HG03039 (cell line): ENCODE data around the gene MTA1.

Source experiments
- ATAC-seq: cut with Tn5 transposase; IDR thresholded peaks from one replicate; pipeline ENCODE4 v1.9.1; 2021; ENCODE audit warnings: mild to moderate bottlenecking, moderate library complexity; ENCODE audit not compliant: unreplicated experiment

MTA1 gene

DNA sequence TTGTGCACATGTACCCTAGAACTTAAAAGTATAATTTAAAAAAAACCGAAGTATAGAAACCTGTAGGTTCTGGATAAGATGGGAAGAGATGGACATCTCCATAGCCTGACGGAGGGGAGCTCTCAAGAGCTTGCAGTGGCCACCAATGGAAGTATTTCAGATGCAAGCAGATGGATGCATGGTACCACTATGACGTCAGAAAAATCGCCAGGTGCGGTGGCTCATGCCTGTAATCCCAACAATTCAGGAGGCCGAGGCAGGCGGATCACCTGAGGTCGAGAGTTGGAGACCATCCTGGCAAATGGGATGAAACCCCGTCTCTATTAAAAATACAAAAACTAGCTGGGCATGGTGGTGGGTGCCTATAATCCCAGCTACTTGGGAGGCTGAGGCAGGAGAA lies 17.9 kb upstream of the MTA1 start:
- ATAC-seq, result no peak

- no peak for ATAC-seq
Observed at GRCh38 chr14:105408592-105408991, 11.0 kb upstream of the MTA1 start.

DNA sequence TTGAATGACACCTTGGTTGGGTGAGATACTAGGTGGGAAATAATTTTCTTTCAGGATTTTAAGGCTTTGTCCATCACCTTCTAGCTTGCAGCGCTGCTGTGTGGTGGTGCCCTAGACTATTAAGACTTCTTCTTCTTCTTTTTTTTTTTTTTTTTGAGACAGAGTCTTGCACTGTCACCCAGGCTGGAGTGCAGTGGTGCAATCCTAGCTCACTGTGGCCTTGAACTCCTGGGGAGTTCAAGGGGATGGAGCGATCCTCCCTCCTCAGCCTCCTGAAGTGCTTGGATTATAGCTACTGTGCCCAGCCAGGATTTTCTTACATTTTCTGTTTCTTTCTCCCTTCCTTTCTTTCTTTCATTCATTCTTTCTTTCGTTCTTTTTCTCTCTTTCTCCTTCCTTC lies 10.3 kb upstream of the MTA1 start:
- no peak for ATAC-seq

DNA sequence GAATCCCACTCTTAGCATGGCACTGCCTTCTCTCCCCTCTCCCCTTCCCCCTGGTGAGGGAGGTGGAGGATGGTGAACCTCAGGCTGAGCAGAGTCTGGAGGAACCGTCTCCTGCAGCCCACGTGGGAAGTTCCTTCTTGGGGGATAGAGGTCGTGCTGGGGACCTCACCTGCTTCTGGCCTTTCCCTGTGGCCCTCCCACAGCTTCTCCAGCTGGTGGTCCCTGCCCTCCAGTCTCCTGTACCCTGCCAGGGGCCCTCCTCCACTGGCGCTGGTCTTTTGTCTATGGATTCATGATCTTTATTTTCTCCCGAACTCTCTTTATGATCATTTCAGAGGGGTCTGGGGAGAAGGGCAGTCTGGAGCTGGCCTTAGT lies 9.0 kb upstream of the MTA1 start:
- no peak for ATAC-seq

- no peak for ATAC-seq
Observed at GRCh38 chr14:105411017-105411941, 8.3 kb upstream of the MTA1 start.

GRCh38 chr14:105411985-105412770 lies 7.4 kb upstream of the MTA1 start:
- ATAC-seq, result no peak

DNA sequence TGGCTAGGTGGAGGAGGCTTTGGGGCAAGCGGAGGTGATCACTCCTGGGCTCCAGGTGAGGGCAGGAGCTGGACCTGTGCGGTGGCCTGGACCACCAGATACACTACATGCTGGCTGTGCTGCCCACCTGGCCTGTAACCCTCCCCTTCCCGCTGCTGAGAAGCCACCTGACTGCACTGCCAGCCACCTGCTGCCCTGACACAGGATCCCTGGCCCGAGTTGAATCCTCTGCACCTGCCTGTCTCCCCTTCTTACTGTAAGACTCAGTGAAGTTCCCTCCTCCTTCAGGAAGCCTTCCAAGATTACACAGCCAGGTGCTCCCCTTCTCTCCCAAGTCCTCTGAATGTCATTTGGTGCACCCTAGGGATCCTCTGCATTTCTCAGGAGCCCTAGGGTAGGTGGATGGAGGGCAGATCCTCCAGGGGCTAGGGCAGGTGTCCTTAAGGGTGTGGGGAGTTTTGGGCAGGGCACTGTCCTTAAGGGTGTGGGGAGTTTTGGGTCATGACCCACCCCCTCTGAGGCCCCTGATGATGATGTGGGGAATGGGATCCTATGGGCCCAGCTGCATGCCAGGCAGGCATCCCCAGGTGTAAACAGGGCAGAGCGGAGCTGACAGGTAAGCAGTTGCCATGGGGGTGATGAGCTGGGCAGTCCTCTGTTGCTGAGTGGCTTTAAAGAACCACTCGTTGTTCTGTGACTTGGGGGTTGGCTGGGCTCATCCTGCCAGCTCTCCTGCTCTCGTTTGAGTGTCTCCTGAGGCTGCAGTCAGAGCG lies 6.7 kb upstream of the MTA1 start:
- no peak for ATAC-seq

DNA sequence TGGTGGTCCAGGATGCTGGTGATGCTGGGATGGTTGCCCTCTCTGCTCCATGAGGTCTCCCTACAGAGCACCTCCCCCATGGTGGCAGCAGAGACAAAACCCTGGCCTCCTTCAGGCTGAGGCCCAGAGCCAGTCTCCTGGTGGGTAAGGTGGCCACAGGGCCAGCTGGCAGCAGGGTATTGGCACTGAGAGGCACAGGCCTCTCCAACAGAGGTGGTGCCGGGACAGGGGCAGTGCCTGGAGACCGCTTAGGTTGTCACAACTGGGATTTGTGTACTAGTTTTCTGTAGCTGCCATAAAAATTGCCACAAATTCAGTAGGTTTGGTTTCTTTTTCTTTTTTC lies 6.1 kb upstream of the MTA1 start:
- ATAC-seq, result no peak

DNA sequence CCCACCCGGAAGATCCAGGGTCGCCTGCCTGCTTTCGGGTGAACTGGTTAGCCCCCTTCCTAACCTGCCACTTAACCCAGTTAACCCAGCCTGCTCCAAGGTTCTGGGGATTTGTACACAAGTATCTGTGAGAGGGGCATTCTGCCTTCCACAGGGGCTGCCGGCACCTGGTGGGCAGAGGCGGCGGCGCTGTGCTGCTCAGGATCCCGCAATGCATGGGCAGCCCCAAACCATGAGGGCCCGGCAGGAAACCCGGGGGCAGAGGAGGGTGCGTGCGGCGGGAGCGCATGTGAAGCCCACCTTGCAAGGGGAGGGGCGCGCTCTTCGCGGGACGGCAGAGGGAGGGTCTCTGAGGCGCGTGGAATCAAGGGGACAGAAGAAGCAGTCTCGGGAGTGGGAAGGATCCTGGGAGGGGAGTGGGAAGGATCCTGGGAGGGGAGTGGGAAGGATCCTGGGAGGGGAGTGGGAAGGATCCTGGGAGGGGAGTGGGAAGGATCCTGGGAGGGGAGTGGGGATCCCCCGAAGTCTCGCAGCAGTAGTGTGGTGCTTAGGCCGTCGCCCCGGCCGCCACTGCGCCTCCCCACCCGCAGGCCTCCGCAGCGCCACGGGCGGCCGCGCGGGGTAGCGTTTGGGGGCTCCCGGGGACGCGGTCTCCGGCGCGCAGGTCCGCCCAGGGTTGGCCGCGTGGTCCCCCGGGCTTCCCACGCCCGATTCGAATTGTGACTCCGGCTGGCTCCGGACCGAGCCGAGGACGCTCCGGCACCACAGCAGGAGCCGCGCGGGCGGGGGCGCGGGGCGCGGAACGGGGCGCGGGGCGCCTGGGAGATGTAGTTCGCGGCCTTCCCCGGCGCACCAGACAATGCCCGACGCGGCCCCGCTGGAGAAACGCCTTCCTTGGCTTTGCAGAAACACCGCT lies 4.9 kb upstream of the MTA1 start:
- no peak for ATAC-seq

- ATAC-seq, result no peak
Observed at GRCh38 chr14:105415481-105416428, 3.9 kb upstream of the MTA1 start.

DNA sequence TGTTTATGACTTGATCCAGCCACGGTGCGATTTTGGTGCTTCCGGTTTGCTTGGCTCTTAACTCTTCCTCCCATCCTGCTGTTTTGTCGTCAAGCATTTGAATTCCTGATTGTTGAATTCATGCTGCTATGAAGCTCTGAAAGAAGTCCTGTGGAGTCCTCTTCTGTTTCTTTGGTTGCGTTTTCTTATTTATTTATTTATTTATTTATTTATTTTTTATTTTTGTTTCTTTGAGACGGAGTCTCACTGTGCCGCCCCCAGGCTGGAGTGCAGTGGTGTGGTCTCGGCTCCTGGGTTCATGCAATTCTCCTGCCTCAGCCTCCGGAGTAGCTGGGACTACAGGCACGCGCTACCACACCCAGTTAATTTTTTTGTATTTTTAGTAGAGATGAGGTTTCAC lies 3.0 kb upstream of the MTA1 start:
- ATAC-seq, result no peak

- ATAC-seq, result no peak
Observed at GRCh38 chr14:105417690-105418121, 1.9 kb upstream of the MTA1 start.

DNA sequence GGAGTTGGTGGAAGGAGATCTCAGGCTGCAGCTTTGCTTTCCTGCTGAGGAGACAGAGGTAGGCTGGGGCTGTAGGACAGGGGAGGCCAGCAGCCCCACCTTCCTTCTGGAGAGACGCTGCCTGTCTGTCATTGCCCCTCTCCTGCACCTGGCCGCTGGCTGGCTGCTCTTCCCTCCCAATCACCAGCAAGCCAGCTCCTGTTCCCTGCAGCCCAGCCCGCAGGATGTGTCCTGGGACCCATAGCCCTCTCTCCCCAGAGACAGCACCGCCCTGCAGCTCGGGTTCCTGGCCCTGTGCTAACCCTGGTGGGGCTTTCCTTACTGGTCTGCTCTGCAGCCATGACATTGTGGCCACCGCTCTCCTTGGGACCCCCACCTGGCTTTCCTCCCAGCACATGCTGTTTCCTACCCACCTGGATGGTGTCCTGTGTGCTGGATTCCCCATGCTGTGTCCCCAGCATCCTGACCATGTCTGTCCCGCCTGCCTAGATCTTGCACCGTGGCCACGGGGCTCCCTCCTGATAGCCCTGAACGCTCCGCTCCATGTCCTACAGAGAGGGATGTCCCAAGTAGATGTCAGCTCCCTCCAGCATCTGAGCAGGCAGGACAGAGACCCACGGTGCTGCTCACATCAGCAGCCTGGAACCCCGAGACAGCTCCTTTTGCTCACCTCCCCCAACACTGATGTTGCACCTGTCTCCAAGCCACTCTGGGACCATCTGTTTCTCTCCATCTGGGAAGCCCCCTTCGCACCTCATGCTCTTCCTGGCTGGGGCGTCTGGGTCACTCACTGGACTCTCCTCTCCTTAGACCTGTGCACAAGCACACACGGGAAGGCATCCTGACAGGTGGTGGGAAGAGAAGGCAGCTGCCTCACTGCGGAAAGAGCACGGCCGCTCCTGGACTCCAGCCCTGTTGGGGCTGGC lies 1.1 kb upstream of the MTA1 start:
- ATAC-seq, result no peak

DNA sequence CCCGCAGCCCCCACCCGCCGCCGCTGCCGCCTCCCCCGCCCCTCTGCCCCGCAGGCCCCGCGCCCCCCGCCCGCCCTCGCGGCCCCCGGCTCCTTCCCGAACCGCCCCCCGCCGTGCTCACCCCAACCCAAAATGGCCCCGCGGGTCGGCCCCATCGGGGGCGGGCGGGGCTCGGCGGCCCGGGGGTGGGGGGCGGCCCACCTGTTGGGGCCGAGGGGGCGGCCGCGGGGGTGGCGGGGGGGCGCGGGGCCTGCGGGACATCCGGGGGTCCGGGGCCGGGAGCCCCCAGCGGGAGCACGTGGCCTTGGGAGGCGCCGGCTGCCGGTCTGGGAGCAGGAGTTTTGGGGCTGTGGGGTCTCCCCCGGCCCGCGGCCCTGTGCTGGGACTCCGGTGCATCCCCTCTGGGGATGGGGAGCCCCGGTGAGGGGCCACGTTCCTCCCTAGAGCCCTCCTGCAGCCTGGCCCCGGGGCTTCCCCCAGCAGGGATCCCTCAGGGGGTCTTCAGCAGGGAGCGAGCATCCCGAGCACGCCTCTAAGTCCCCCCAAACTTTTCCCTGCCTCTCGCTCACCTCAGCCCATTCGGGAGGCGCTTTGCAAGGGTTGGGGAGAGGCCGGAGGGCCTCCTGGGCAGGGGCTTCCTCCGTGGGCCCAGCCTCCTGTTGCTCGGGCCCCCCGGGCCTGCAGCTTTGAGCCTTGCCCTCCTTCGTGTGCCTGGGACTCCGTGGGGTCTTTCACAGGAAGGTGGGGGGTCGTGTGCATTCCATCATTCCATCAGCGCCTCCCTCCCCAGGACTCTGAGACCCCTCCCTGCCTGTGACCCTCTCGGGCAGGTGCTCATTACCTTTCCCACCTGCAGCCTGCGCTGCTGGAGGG lies 710 bp downstream of the MTA1 start:
- no peak for ATAC-seq

DNA sequence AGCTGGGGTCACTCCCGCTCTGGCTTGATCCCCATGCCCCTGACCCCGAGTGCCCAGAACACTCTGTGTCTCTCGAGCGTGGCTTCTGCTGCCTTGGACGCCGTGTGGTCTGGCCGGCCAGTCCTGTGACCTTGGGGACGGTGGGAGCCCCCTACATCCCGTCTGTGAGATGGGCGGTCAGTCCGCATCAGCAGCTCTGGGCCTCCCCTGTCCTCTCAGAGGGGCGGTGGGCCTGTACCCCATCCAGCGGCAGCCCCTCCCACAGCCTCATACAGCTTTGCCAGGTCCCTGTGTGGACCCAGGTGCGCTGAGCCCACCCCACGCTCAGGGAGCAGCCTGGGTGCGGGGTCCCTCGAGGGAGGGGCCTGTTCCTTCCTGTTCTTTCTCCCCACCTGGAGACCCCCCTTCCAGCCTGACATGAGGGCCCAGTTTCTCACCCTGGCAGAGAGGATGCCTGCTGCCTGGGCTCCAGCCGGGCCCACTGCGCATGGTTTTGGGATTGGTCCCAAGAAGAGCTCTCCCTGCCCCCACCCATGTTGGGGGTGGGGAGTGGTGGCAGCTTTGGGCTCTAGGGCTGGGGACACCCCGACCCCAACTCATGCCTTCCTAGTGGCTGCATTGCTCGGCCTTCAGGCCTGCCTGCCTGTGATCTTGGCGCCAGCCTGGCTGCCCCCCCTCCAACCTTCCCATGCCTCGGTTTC lies 1.5 kb downstream of the MTA1 start:
- ATAC-seq, result no peak

GRCh38 chr14:105421723-105422615 lies 2.3 kb downstream of the MTA1 start:
- no peak for ATAC-seq
